Osteoblast (primary cell): ENCODE measurements around the gene CLOCK. TPM values are rescaled to one million over a fixed set of nuclear protein-coding genes. Genes with fewer than 3 reads are reported as not detected.

Experiments
- DNase-seq: peaks from one replicate; pipeline ENCODE4 v3.0.0; 2011; ENCODE audit warnings: low spot score, mixed read lengths; ENCODE audit not compliant: insufficient read length; ENCODE audit errors: missing footprints
- H2AFZ ChIP-seq: 2 replicates; pipeline ENCODE4 v1.6.0; 2011; ENCODE audit warnings: mild to moderate bottlenecking, low read length
- H3K27ac ChIP-seq: 2 replicates; pipeline ENCODE4 v1.5.1; 2011; ENCODE audit warnings: mild to moderate bottlenecking, low read depth, low read length, moderate library complexity
- H3K27me3 ChIP-seq: 2 replicates; pipeline ENCODE4 v1.6.0; 2012; ENCODE audit warnings: mild to moderate bottlenecking, control low read depth, inconsistent platforms, low read length, moderate library complexity; ENCODE audit not compliant: insufficient read depth
- H3K36me3 ChIP-seq: 2 replicates; pipeline ENCODE4 v1.5.1; 2011; ENCODE audit warnings: mild to moderate bottlenecking, low read length, control low read depth, moderate library complexity; ENCODE audit not compliant: insufficient read depth
- H3K4me1 ChIP-seq: 2 replicates; pipeline ENCODE4 v1.5.1; 2011; ENCODE audit warnings: mild to moderate bottlenecking, low read length, control low read depth, moderate library complexity; ENCODE audit not compliant: insufficient read depth
- H3K4me2 ChIP-seq: 2 replicates; pipeline ENCODE4 v1.6.0; 2011; ENCODE audit warnings: mild to moderate bottlenecking, low read length; ENCODE audit not compliant: insufficient read depth
- H3K4me3 ChIP-seq: fragments of 200-600 bp; sonication (generic); 3 replicates; pipeline ENCODE4 v1.5.1; 2012; ENCODE audit warnings: mild to moderate bottlenecking, low read length, inconsistent platforms; ENCODE audit not compliant: insufficient read depth
- H3K79me2 ChIP-seq: 2 replicates; pipeline ENCODE4 v1.6.0; 2012; ENCODE audit warnings: mild to moderate bottlenecking, low read length, control low read depth, inconsistent platforms; ENCODE audit not compliant: insufficient read depth
- H3K9me3 ChIP-seq: 2 replicates; pipeline ENCODE4 v1.5.1; 2011; ENCODE audit warnings: low read depth, low read length, control low read depth
- H4K20me1 ChIP-seq: 2 replicates; pipeline ENCODE4 v1.6.0; 2012; ENCODE audit warnings: mild to moderate bottlenecking, low read length, control low read depth; ENCODE audit not compliant: insufficient read depth
- CTCF ChIP-seq: IDR thresholded peaks from 2 replicates; pipeline ENCODE4 v1.5.1; 2011; ENCODE audit warnings: mild to moderate bottlenecking, low read depth, low read length, moderate library complexity; ENCODE audit errors: extremely low read depth
- total RNA-seq: library from RNA; depleted of rRNA; stranded (reverse); fragments of >200 nt; gene quantifications from 2 replicates; pipeline ENCODE4 v1.2.3, GENCODE V29; 2012

CLOCK gene
- total RNA-seq, 1 donor: 34.4 TPM

GRCh38 chr4:55409468-55410171, 137.1 kb downstream of the CLOCK start:
- H4K20me1 ChIP-seq: peaks cover 75% of the 10 kb centered on the region
- peak; percentile 65 for TF ChIP-seq CTCF

GRCh38 chr4:55407764-55408163, 138.9 kb downstream of the CLOCK start:
- H2AFZ ChIP-seq: no peak overlapping the region
- H3K9me3 ChIP-seq: no peaks in the 10 kb centered on the region
- no peak for TF ChIP-seq CTCF
- H3K27ac ChIP-seq: no peak overlapping the region
- no peaks in the 10 kb centered on the region for H3K27me3 ChIP-seq
- H3K79me2 ChIP-seq: peaks cover 98% of the 10 kb centered on the region
- H3K4me3 ChIP-seq: no peak overlapping the region
- peaks cover 51% of the 10 kb centered on the region for H3K36me3 ChIP-seq
- DNase-seq: no peak
- H3K4me1 ChIP-seq: peaks cover 35% of the 10 kb centered on the region
- no peak overlapping the region for H3K4me2 ChIP-seq
- H4K20me1 ChIP-seq: peaks cover 73% of the 10 kb centered on the region

More at GRCh38 chr4:55409468-55410171, 137.1 kb downstream of the CLOCK start:
- Histone ChIP-seq H3K4me2 (peak overlapping the region; percentile 72), H3K4me1 (peaks cover 35% of the 10 kb centered on the region), H3K4me3 (peak overlapping the region; percentile 34), H2AFZ (peak overlapping the region; percentile 2), H3K27ac (peak overlapping the region; percentile 67), H3K36me3 (peaks cover 44% of the 10 kb centered on the region), H3K27me3 (no peaks in the 10 kb centered on the region), H3K9me3 (no peaks in the 10 kb centered on the region), H3K79me2 (peaks cover 97% of the 10 kb centered on the region)
- DNase-seq: no peak

- no peak for TF ChIP-seq CTCF
Measured at GRCh38 chr4:55407119-55407518, 139.6 kb downstream of the CLOCK start.

GRCh38 chr4:55406545-55406944, 140.2 kb downstream of the CLOCK start:
- Histone ChIP-seq H3K4me1 (peaks cover 35% of the 10 kb centered on the region), H3K27ac (peak overlapping the region; percentile 41), H3K4me3 (no peak overlapping the region), H4K20me1 (peaks cover 69% of the 10 kb centered on the region), H3K4me2 (no peak overlapping the region), H3K36me3 (peaks cover 47% of the 10 kb centered on the region), H3K27me3 (no peaks in the 10 kb centered on the region), H3K9me3 (no peaks in the 10 kb centered on the region), H3K79me2 (peaks cover 93% of the 10 kb centered on the region), H2AFZ (no peak overlapping the region)
- TF ChIP-seq CTCF: no peak
- DNase-seq: no peak

More at GRCh38 chr4:55407119-55407518, 139.6 kb downstream of the CLOCK start:
- Histone ChIP-seq H3K9me3 (no peaks in the 10 kb centered on the region), H3K27me3 (no peaks in the 10 kb centered on the region), H3K27ac (peak overlapping the region; percentile 41), H3K4me3 (no peak overlapping the region), H3K36me3 (peaks cover 51% of the 10 kb centered on the region), H3K79me2 (peaks cover 96% of the 10 kb centered on the region), H3K4me1 (peaks cover 35% of the 10 kb centered on the region), H4K20me1 (peaks cover 73% of the 10 kb centered on the region), H3K4me2 (no peak overlapping the region), H2AFZ (no peak overlapping the region)
- no peak for DNase-seq
